ENCODE measurements around the gene WDR64. TPM values are rescaled to one million over a fixed set of nuclear protein-coding genes. Genes with fewer than 3 reads are reported as not detected.

Gene WDR64
- total and polyA plus RNA-seq, 2 of the 13 experiments (the other 11 are each of a cell fraction or from before 2014, with no cell fraction given): not detected

DNA sequence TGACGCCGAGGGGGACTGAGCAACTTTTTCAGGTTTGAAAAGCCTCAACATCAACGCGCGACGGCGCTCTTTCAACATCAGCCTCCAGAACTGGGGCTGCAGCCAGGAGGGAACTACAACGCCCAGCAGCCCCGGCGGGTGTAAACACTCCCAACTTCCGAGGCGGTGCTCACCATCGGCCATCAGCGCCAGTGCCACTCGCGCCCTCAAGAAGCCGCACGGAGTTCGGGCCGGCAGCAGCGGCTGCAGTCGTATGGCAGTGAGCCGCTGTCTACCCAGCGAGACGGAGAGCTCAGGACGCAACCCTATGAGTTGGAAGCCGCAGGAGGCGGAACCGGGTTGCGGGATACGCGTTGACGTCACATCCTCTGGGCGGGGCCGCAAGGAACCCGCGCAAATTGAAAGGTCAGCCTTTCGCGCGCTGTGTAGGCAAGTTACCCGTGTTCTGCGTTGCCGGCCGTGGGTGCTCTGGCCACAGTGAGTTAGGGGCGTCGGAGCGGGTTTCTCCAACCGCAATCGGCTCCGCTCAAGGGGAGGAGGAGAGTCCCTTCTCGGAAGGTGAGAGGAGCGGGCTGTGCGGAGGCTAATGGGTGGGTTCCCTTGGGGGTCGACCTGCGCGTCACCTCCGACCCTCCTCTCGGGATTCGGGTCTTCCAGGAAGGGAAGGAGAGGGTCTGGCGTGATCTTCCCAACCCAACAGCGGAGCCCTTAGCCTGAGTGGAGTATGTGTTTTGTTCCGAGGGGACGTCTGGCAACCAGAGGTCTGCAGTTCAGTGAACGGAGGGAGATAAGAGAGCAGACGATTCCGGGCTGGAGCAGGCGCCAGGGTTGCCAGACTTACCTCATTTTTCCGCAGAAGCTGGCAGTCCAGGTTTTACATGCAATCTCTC, 196.0 kb downstream of the WDR64 start, which contains the start of gene EXO1 (continued):
- no peak for TF ChIP-seq ZNF407 (CRISPR knock-in tag; IDR thresholded peaks at IDR 0.05; ENCODE audit: not compliant biosample characterization)
- no peak for TF ChIP-seq ISX (CRISPR knock-in tag; conservative IDR thresholded peaks at IDR 0.05)
- TF ChIP-seq RFXAP (CRISPR knock-in tag; IDR thresholded peaks at IDR 0.05; ENCODE audit: borderline replicate concordance): peak; percentile 62; the same call in 1 of the 2 replicates
- TF ChIP-seq ZNF274 (CRISPR knock-in tag; IDR thresholded peaks at IDR 0.05): peak; percentile 85; the same call in 1 of the 2 replicates
- no peak for TF ChIP-seq AKAP8 (CRISPR knock-in tag; IDR thresholded peaks at IDR 0.05)
- TF ChIP-seq POLR2A (IDR thresholded peaks at IDR 0.05; ENCODE audit: insufficient read depth in 1 of 2, low read depth in 2 of 2, low read length in 2 of 2): peak; percentile 63 to 70
- no peak for TF ChIP-seq SPEN (CRISPR knock-in tag; IDR thresholded peaks at IDR 0.05; ENCODE audit: low read depth)
- no peak for TF ChIP-seq ZBED4 (CRISPR knock-in tag; IDR thresholded peaks at IDR 0.05; ENCODE audit: borderline replicate concordance)
- TF ChIP-seq RXRA (CRISPR knock-in tag; IDR thresholded peaks at IDR 0.05): peak; percentile 72
- TF ChIP-seq, protein P1, sequence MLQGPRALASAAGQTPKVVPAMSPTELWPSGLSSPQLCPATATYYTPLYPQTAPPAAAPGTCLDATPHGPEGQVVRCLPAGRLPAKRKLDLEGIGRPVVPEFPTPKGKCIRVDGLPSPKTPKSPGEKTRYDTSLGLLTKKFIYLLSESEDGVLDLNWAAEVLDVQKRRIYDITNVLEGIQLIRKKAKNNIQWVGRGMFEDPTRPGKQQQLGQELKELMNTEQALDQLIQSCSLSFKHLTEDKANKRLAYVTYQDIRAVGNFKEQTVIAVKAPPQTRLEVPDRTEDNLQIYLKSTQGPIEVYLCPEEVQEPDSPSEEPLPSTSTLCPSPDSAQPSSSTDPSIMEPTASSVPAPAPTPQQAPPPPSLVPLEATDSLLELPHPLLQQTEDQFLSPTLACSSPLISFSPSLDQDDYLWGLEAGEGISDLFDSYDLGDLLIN (CRISPR knock-in tag; IDR thresholded peaks at IDR 0.05; ENCODE audit: borderline replicate concordance): peak; percentile 84; the same call in 1 of the 2 replicates
- TF ChIP-seq PHB2 (IDR thresholded peaks at IDR 0.05; ENCODE audit: partially characterized antibody): no peak
- peak; percentile 96 for TF ChIP-seq MXI1 (IDR thresholded peaks at IDR 0.05; ENCODE audit: borderline replicate concordance, low read depth, low read length)
- TF ChIP-seq ZBTB1 (CRISPR knock-in tag; IDR thresholded peaks at IDR 0.05; ENCODE audit: borderline replicate concordance): no peak
- TF ChIP-seq CHD2 (IDR thresholded peaks at IDR 0.05; ENCODE audit: low read depth, low read length): no peak
- TF ChIP-seq MAX (IDR thresholded peaks at IDR 0.05): peak; percentile 93
- no peak for TF ChIP-seq RCOR2 (CRISPR knock-in tag; IDR thresholded peaks at IDR 0.05)
